WTC11 (cell line): ENCODE measurements around the gene NLRC5.
"Not testable (repeated sequence)": the region's sequence is repeated elsewhere in the genome, so short reads cannot be mapped to it uniquely, and the experiment has no call there.

ENCODE experiments used
- CBFB ChIP-seq: sonication (generic); formaldehyde crosslinking; IDR thresholded peaks from 2 replicates; pipeline ENCODE4 v1.8.1; 2022; ENCODE audit warnings: mild to moderate bottlenecking, low read depth, missing genetic modification reagents
- NR2C2 ChIP-seq: sonication (generic); formaldehyde crosslinking; IDR thresholded peaks from 2 replicates; pipeline ENCODE4 v1.8.0; 2022; ENCODE audit warnings: mild to moderate bottlenecking, missing genetic modification reagents
- TF ChIP-seq, protein P1 (sequence below): sonication (generic); formaldehyde crosslinking; conservative IDR thresholded peaks from 2 replicates; pipeline ENCODE4 v1.8.1; 2022; ENCODE audit warnings: mild to moderate bottlenecking, missing genetic modification reagents
- TF ChIP-seq, protein P2 (sequence below): fragments of 200-600 bp; IDR thresholded peaks from 2 replicates; pipeline ENCODE4 v1.8.0; 2022; ENCODE audit warnings: antibody characterized with exemption

DNA sequence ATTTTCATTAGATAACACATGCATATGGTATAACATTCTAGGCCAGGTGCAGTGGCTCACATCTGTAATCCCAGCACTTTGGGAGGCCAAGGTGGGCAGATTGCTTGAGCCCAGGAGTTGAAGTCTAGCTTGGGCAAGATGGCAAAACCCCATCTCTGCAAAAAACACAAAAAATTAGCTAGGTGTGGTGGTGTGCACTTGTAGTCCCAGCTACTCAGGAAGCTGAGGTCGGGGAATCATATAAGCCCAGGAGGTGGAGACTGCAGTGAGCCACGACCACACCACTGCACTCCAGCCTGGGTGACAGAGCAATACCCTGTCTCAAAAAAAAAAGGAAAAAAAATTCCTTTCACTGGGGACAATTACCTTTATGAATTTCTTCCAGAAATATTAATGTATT lies 16.2 kb downstream of the NLRC5 start:
- not testable (repeated sequence) for TF ChIP-seq CBFB, NR2C2 (CRISPR knock-in tag)
- TF ChIP-seq, protein P1, sequence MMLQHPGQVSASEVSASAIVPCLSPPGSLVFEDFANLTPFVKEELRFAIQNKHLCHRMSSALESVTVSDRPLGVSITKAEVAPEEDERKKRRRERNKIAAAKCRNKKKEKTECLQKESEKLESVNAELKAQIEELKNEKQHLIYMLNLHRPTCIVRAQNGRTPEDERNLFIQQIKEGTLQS, result not testable (repeated sequence)
- TF ChIP-seq, protein P2, sequence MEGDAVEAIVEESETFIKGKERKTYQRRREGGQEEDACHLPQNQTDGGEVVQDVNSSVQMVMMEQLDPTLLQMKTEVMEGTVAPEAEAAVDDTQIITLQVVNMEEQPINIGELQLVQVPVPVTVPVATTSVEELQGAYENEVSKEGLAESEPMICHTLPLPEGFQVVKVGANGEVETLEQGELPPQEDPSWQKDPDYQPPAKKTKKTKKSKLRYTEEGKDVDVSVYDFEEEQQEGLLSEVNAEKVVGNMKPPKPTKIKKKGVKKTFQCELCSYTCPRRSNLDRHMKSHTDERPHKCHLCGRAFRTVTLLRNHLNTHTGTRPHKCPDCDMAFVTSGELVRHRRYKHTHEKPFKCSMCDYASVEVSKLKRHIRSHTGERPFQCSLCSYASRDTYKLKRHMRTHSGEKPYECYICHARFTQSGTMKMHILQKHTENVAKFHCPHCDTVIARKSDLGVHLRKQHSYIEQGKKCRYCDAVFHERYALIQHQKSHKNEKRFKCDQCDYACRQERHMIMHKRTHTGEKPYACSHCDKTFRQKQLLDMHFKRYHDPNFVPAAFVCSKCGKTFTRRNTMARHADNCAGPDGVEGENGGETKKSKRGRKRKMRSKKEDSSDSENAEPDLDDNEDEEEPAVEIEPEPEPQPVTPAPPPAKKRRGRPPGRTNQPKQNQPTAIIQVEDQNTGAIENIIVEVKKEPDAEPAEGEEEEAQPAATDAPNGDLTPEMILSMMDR, result not testable (repeated sequence)
